Posterior cingulate gyrus (tissue), 11 donors: Measurements from ENCODE around the gene GLS.
"Not testable (repeated sequence)": the region's sequence is repeated elsewhere in the genome, so short reads cannot be mapped to it uniquely, and the experiment has no call there.

Experiments
- DNase-seq, 10 donors: peaks; one replicate each; pipeline versions ENCODE4 v3.0.0 to v3.0.0-alpha.2; 2020 to 2021; ENCODE audit warnings: mixed read lengths in 3 of 10
- intact Hi-C: fragments of 100-400 bp; cut with DNase I; formaldehyde crosslinking; loops from one replicate; pipeline ENCODE4 v1.15.1; 2023

Gene GLS

GRCh38 chr2:190880378-190881083 lies at the start of gene GLS:
GLS (plus strand) TSS chr2:190880821; CDS start chr2:190881085, 264 bp downstream.
- peak; percentile 95 to 100 (median 98) for DNase-seq
- intact Hi-C loops = loop anchor here (1.0 kb wide), 1 partner anchor 139 kb away; no protein-coding TSS in a partner anchor

GRCh38 chr2:190831941-190832340 lies 48.7 kb upstream of the GLS start:
- no peak for DNase-seq
- intact Hi-C loops = no loop called here

GRCh38 chr2:190834890-190835208 lies 45.8 kb upstream of the GLS start:
- DNase-seq = no peak
- intact Hi-C loops = no loop called here

- no peak for DNase-seq
- intact Hi-C loops = no loop called here
Measured at GRCh38 chr2:190835303-190835930, 45.2 kb upstream of the GLS start.

GRCh38 chr2:190836767-190837166 lies 43.9 kb upstream of the GLS start:
- no peak for DNase-seq
- intact Hi-C loops = no loop called here

GRCh38 chr2:190837420-190837819 lies 43.2 kb upstream of the GLS start:
- no peak for DNase-seq
- intact Hi-C loops = no loop called here

GRCh38 chr2:190837952-190838361 lies 42.7 kb upstream of the GLS start:
- DNase-seq = no peak
- intact Hi-C loops = no loop called here

- DNase-seq = no peak
- intact Hi-C loops = no loop called here
Measured at GRCh38 chr2:190838492-190838910, 42.1 kb upstream of the GLS start.

GRCh38 chr2:190840569-190841172 lies 40.0 kb upstream of the GLS start:
- intact Hi-C loops = no loop called here

GRCh38 chr2:190841707-190842505 lies 38.7 kb upstream of the GLS start:
- intact Hi-C loops = no loop called here
- DNase-seq = no peak

More at GRCh38 chr2:190840569-190841172, 40.0 kb upstream of the GLS start:
- no peak for DNase-seq

GRCh38 chr2:190842606-190843104 lies 38.0 kb upstream of the GLS start:
- intact Hi-C loops = no loop called here
- DNase-seq = no peak

- no peak for DNase-seq
- intact Hi-C loops = no loop called here
Measured at GRCh38 chr2:190843890-190844699, 36.5 kb upstream of the GLS start.

- DNase-seq = no peak
- intact Hi-C loops = no loop called here
Measured at GRCh38 chr2:190844700-190845401, 35.8 kb upstream of the GLS start.

- DNase-seq = no peak
- intact Hi-C loops = no loop called here
Measured at GRCh38 chr2:190846746-190847145, 33.9 kb upstream of the GLS start.

GRCh38 chr2:190847504-190848081 lies 33.0 kb upstream of the GLS start:
- intact Hi-C loops = no loop called here
- no peak for DNase-seq

GRCh38 chr2:190849774-190850173 lies 30.8 kb upstream of the GLS start:
- DNase-seq = peak in 7 of 10 donors; percentile 28 to 83 (median 42)
- intact Hi-C loops = no loop called here

GRCh38 chr2:190853022-190853421 lies 27.6 kb upstream of the GLS start:
- DNase-seq, intact Hi-C loops: not testable (repeated sequence)

- intact Hi-C loops = no loop called here
- no peak for DNase-seq
Measured at GRCh38 chr2:190853531-190854383, 26.9 kb upstream of the GLS start.
